OCI-LY1 (cell line): ENCODE measurements around the gene GALNT18.

Experiments used
- EZH2 ChIP-seq: fragments of 200-600 bp; sonication (generic), shearing (Covaris generic); IDR thresholded peaks from 2 replicates; pipeline ENCODE4 v1.8.0; 2017; ENCODE audit warnings: borderline replicate concordance, mixed run types, mild to moderate bottlenecking, antibody characterized with exemption, low read length, moderate library complexity, mixed read lengths
- TF ChIP-seq, protein P1 (sequence below): fragments of 200-600 bp; sonication (generic), shearing (Covaris generic); IDR thresholded peaks from 2 replicates; pipeline ENCODE4 v1.5.1; 2017; ENCODE audit warnings: mild to moderate bottlenecking, antibody characterized with exemption, low read length, moderate library complexity, mixed read lengths

DNA sequence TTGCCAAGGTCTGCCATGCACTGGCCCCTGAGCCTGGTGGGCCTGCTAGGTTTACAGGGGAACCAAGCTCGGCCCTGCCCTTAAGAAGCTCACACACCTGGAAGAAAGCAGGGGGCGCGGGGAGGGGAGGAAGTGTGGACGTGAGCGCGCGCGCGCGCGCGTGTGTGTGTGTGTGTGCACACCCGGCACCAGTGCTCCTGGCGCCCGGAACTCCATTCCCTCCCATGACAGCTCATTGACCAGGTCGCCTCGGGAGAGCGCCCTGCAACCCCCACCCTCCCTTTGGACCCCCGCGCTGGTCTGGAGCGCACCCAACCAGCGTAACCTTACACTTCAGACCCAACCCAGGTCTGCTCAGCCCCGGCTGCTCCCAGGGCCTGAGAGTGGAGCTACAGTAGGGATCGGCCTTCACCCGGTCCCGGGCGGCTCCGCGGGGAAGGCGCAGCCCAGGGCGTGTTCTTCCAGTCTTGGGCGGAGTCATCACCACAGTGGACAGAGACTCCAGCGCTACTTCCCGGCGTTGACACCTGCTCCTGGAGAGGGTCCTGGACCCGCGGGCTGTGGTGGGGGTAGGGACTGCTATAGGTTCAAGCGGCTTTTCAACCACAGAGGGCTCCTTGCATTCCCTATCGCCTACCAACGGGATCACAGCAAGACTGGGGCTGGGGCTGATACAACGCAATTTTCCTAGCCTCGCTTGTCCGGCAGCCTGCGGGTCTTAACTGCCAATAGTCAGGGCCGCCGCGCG is 1.5 kb downstream of the GALNT18 start:
- TF ChIP-seq, protein P1, sequence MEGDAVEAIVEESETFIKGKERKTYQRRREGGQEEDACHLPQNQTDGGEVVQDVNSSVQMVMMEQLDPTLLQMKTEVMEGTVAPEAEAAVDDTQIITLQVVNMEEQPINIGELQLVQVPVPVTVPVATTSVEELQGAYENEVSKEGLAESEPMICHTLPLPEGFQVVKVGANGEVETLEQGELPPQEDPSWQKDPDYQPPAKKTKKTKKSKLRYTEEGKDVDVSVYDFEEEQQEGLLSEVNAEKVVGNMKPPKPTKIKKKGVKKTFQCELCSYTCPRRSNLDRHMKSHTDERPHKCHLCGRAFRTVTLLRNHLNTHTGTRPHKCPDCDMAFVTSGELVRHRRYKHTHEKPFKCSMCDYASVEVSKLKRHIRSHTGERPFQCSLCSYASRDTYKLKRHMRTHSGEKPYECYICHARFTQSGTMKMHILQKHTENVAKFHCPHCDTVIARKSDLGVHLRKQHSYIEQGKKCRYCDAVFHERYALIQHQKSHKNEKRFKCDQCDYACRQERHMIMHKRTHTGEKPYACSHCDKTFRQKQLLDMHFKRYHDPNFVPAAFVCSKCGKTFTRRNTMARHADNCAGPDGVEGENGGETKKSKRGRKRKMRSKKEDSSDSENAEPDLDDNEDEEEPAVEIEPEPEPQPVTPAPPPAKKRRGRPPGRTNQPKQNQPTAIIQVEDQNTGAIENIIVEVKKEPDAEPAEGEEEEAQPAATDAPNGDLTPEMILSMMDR = no peak
- no peak for TF ChIP-seq EZH2
